NCI-H69 (cell line): ENCODE measurements around the gene TNFSF4.
"Not testable (repeated sequence)": the region's sequence is repeated elsewhere in the genome, so short reads cannot be mapped to it uniquely, and the experiment has no call there.

Source experiments
- DNase-seq: peaks from one replicate; lab custom pipeline; 2025; lab: John Stamatoyannopoulos, UW

Gene TNFSF4

GRCh38 chr1:173206816-173207568 lies at the start of gene TNFSF4:
Gene TNFSF4 (minus strand): TSS chr1:173207331. CDS start chr1:173207176, 155 bp downstream.
- DNase-seq: no peak

GRCh38 chr1:173255214-173255813 lies 48.2 kb upstream of the TNFSF4 start:
- peak; percentile 40 for DNase-seq

GRCh38 chr1:173253046-173253445 lies 45.9 kb upstream of the TNFSF4 start:
- no peak for DNase-seq

GRCh38 chr1:173249349-173249748 lies 42.2 kb upstream of the TNFSF4 start:
- DNase-seq: no peak

GRCh38 chr1:173248247-173248940 lies 41.3 kb upstream of the TNFSF4 start:
- no peak for DNase-seq

- DNase-seq: no peak
Measured at GRCh38 chr1:173245892-173246291, 38.8 kb upstream of the TNFSF4 start.

- no peak for DNase-seq
Measured at GRCh38 chr1:173243300-173243699, 36.2 kb upstream of the TNFSF4 start.

GRCh38 chr1:173241528-173242347 lies 34.6 kb upstream of the TNFSF4 start:
- no peak for DNase-seq

GRCh38 chr1:173240609-173241008 lies 33.5 kb upstream of the TNFSF4 start:
- no peak for DNase-seq

- no peak for DNase-seq
Measured at GRCh38 chr1:173239058-173239457, 31.9 kb upstream of the TNFSF4 start.

- no peak for DNase-seq
Measured at GRCh38 chr1:173234899-173235298, 27.8 kb upstream of the TNFSF4 start.

- not testable (repeated sequence) for DNase-seq
Measured at GRCh38 chr1:173234434-173234833, 27.3 kb upstream of the TNFSF4 start.

GRCh38 chr1:173229031-173229430 lies 21.9 kb upstream of the TNFSF4 start:
- not testable (repeated sequence) for DNase-seq

- DNase-seq: no peak
Measured at GRCh38 chr1:173224949-173225348, 17.8 kb upstream of the TNFSF4 start.

GRCh38 chr1:173224280-173224892 lies 17.3 kb upstream of the TNFSF4 start:
- DNase-seq: peak; percentile 45

- no peak for DNase-seq
Measured at GRCh38 chr1:173223031-173223380, 15.9 kb upstream of the TNFSF4 start.

GRCh38 chr1:173222149-173223030 lies 15.3 kb upstream of the TNFSF4 start:
- DNase-seq: no peak

GRCh38 chr1:173220157-173220556 lies 13.0 kb upstream of the TNFSF4 start:
- DNase-seq: no peak

- no peak for DNase-seq
Measured at GRCh38 chr1:173213665-173214064, 6.5 kb upstream of the TNFSF4 start.

- no peak for DNase-seq
Measured at GRCh38 chr1:173212952-173213491, 5.9 kb upstream of the TNFSF4 start.
